ENCODE data around the gene FERMT2. TPM values are rescaled to one million over a fixed set of nuclear protein-coding genes. Genes with fewer than 3 reads are reported as not detected.

FERMT2 gene
- total RNA-seq, 1 experiment from 2014 or later = 38.6 TPM

- ChIA-PET CTCF (no interaction called here), POLR2A (ENCODE audit: unreplicated experiment) (no interaction called here)
- Histone ChIP-seq H3K9ac (ENCODE audit: low read length) (no peak overlapping the region), H3K27me3 (ENCODE audit: low read length) (no peaks in the 10 kb centered on the region), H3K4me3 (ENCODE audit: low read length) (no peak overlapping the region), H3K9me2 (replicated peaks; ENCODE audit: low read length) (no peaks in the 10 kb centered on the region), H3K79me2 (ENCODE audit: low read length) (no peaks in the 10 kb centered on the region), H3K36me3 (ENCODE audit: low read depth, low read length) (peaks cover 35% of the 10 kb centered on the region), H3K27ac (ENCODE audit: low read length) (no peak overlapping the region), H4K20me1 (ENCODE audit: low read length) (no peaks in the 10 kb centered on the region), H3F3A (ENCODE audit: low read length, unreplicated experiment) (no peaks in the 10 kb centered on the region), H3K9me3 (ENCODE audit: low read length) (no peaks in the 10 kb centered on the region), H3K4me2 (ENCODE audit: low read length) (no peak overlapping the region), H3K4me1 (ENCODE audit: insufficient read depth, low read length) (peaks cover 4% of the 10 kb centered on the region; the same call in 1 of the 2 replicates), H2AFZ (ENCODE audit: low read length) (no peak overlapping the region)
- TF ChIP-seq CTCF (conservative IDR thresholded peaks at IDR 0.05; ENCODE audit: low read depth, low read length) (no peak), EZH2 (IDR thresholded peaks at IDR 0.05; ENCODE audit: low read length, unreplicated experiment) (no peak), EZH2phosphoT487 (IDR thresholded peaks at IDR 0.05; ENCODE audit: borderline replicate concordance, low read length) (no peak)
- no TSS peak for BruUV-seq (replicated peaks)
- intact Hi-C loops (cut with micrococcal nuclease) = no loop called here
- ATAC-seq (no peak), DNase-seq (no peak)
Measured at GRCh38 chr14:52873694-52874093, 77.2 kb downstream of the FERMT2 start.

- H3K27ac ChIP-seq (ENCODE audit: low read length) = no peak overlapping the region
- TF ChIP-seq EZH2 (IDR thresholded peaks at IDR 0.05; ENCODE audit: low read length, unreplicated experiment) (no peak), CTCF (conservative IDR thresholded peaks at IDR 0.05; ENCODE audit: low read depth, low read length) (no peak), EZH2phosphoT487 (IDR thresholded peaks at IDR 0.05; ENCODE audit: borderline replicate concordance, low read length) (no peak)
- ChIA-PET POLR2A (ENCODE audit: unreplicated experiment) (no interaction called here), CTCF (no interaction called here)
- H3K27me3 ChIP-seq (ENCODE audit: low read length) = no peaks in the 10 kb centered on the region
- H3K79me2 ChIP-seq (ENCODE audit: low read length) = no peaks in the 10 kb centered on the region
- no peak overlapping the region for H3K9ac ChIP-seq (ENCODE audit: low read length)
- H3F3A ChIP-seq (ENCODE audit: low read length, unreplicated experiment) = no peaks in the 10 kb centered on the region
- H3K9me3 ChIP-seq (ENCODE audit: low read length) = no peaks in the 10 kb centered on the region
- peaks cover 4% of the 10 kb centered on the region; the same call in 1 of the 2 replicates for H3K4me1 ChIP-seq (ENCODE audit: insufficient read depth, low read length)
- no peak for DNase-seq
- no TSS peak for BruUV-seq (replicated peaks)
- ATAC-seq = no peak
- no peaks in the 10 kb centered on the region for H3K9me2 ChIP-seq (replicated peaks; ENCODE audit: low read length)
- no peak overlapping the region for H3K4me2 ChIP-seq (ENCODE audit: low read length)
- no peak overlapping the region for H2AFZ ChIP-seq (ENCODE audit: low read length)
- no peak overlapping the region for H3K4me3 ChIP-seq (ENCODE audit: low read length)
- H4K20me1 ChIP-seq (ENCODE audit: low read length) = no peaks in the 10 kb centered on the region
- peaks cover 42% of the 10 kb centered on the region for H3K36me3 ChIP-seq (ENCODE audit: low read depth, low read length)
- intact Hi-C loops (cut with micrococcal nuclease) = no loop called here
Measured at GRCh38 chr14:52873065-52873464, 77.8 kb downstream of the FERMT2 start.

GRCh38 chr14:52871606-52872005, 79.2 kb downstream of the FERMT2 start:
- Histone ChIP-seq H3K9me3 (ENCODE audit: low read length) (no peaks in the 10 kb centered on the region), H3K79me2 (ENCODE audit: low read length) (no peaks in the 10 kb centered on the region), H3K27me3 (ENCODE audit: low read length) (no peaks in the 10 kb centered on the region), H3K9me2 (replicated peaks; ENCODE audit: low read length) (no peaks in the 10 kb centered on the region), H3K4me2 (ENCODE audit: low read length) (no peak overlapping the region), H3K36me3 (ENCODE audit: low read depth, low read length) (peaks cover 42% of the 10 kb centered on the region), H3K4me1 (ENCODE audit: insufficient read depth, low read length) (peaks cover 4% of the 10 kb centered on the region; the same call in 1 of the 2 replicates), H2AFZ (ENCODE audit: low read length) (no peak overlapping the region), H3K9ac (ENCODE audit: low read length) (no peak overlapping the region), H3K4me3 (ENCODE audit: low read length) (no peak overlapping the region), H4K20me1 (ENCODE audit: low read length) (no peaks in the 10 kb centered on the region), H3F3A (ENCODE audit: low read length, unreplicated experiment) (no peaks in the 10 kb centered on the region), H3K27ac (ENCODE audit: low read length) (no peak overlapping the region)
- peak; percentile 37 for DNase-seq
- TF ChIP-seq EZH2phosphoT487 (IDR thresholded peaks at IDR 0.05; ENCODE audit: borderline replicate concordance, low read length) (no peak), EZH2 (IDR thresholded peaks at IDR 0.05; ENCODE audit: low read length, unreplicated experiment) (no peak), CTCF (conservative IDR thresholded peaks at IDR 0.05; ENCODE audit: low read depth, low read length) (no peak)
- CTCF ChIA-PET = no interaction called here
- BruUV-seq (replicated peaks) = no TSS peak
- peak; percentile 59 for ATAC-seq
- POLR2A ChIA-PET (ENCODE audit: unreplicated experiment) = no interaction called here
- intact Hi-C loops (cut with micrococcal nuclease) = no loop called here
